HepG2 (cell line): ENCODE data around the gene EFEMP2. TPM values are rescaled to one million over a fixed set of nuclear protein-coding genes. Genes with fewer than 3 reads are reported as not detected.

Experiments used
- AHDC1 ChIP-seq: sonication (generic); formaldehyde crosslinking; IDR thresholded peaks from 2 replicates; pipeline ENCODE4 v1.5.1; 2020; ENCODE audit warnings: mild to moderate bottlenecking, missing genetic modification reagents, borderline replicate concordance
- ATF4 ChIP-seq, 2 experiments: fragments of 450-650 bp in 1 of 2; sonication (generic) in 1 of 2; formaldehyde crosslinking; IDR thresholded peaks; 2 replicates each; pipeline versions ENCODE4 v1.5.0 to v1.8.0; 2020 to 2022; ENCODE audit warnings: mild to moderate bottlenecking in 1 of 2, missing genetic modification reagents in 1 of 2
- GFI1 ChIP-seq: sonication (generic); formaldehyde crosslinking; IDR thresholded peaks from 2 replicates; pipeline ENCODE4 v1.5.0; 2020; ENCODE audit warnings: missing genetic modification reagents, mild to moderate bottlenecking, borderline replicate concordance
- MLLT10 ChIP-seq: sonication (generic); formaldehyde crosslinking; IDR thresholded peaks from 2 replicates; pipeline ENCODE4 v1.4.0; 2020; ENCODE audit warnings: missing genetic modification reagents
- MNT ChIP-seq: fragments of 450-650 bp; IDR thresholded peaks from 2 replicates; pipeline ENCODE4 v1.6.1; 2016
- MTERF4 ChIP-seq: sonication (generic); formaldehyde crosslinking; IDR thresholded peaks from 2 replicates; pipeline ENCODE4 v1.8.0; 2023; ENCODE audit warnings: mild to moderate bottlenecking, missing genetic modification reagents
- PBX2 ChIP-seq: IDR thresholded peaks from 2 replicates; pipeline ENCODE4 v1.6.1; 2016; ENCODE audit warnings: control low read depth
- PHF8 ChIP-seq: sonication (generic); formaldehyde crosslinking; IDR thresholded peaks from 2 replicates; pipeline ENCODE4 v1.5.0; 2020; ENCODE audit warnings: missing genetic modification reagents
- SPEN ChIP-seq: sonication (generic); formaldehyde crosslinking; IDR thresholded peaks from 2 replicates; pipeline ENCODE4 v1.5.1; 2020; ENCODE audit warnings: low read depth, mild to moderate bottlenecking, missing genetic modification reagents
- THAP11 ChIP-seq: IDR thresholded peaks from 2 replicates; pipeline ENCODE4 v1.6.1; 2016; ENCODE audit warnings: missing biosample characterization, missing genetic modification reagents
- ZNF296 ChIP-seq: sonication (generic); formaldehyde crosslinking; conservative IDR thresholded peaks from 2 replicates; pipeline ENCODE4 v1.5.0; 2020; ENCODE audit warnings: mild to moderate bottlenecking, missing genetic modification reagents
- ZNF572 ChIP-seq: sonication (generic); formaldehyde crosslinking; IDR thresholded peaks from 2 replicates; pipeline ENCODE4 v1.5.1; 2020; ENCODE audit warnings: mild to moderate bottlenecking, missing genetic modification reagents
- ZNF724P ChIP-seq: sonication (generic); formaldehyde crosslinking; IDR thresholded peaks from 2 replicates; pipeline ENCODE4 v1.8.0; 2022; ENCODE audit warnings: missing genetic modification reagents, borderline replicate concordance
- ZNF879 ChIP-seq: sonication (generic); formaldehyde crosslinking; IDR thresholded peaks from 2 replicates; pipeline ENCODE4 v1.8.1; 2023; ENCODE audit warnings: missing genetic modification reagents
- ZSCAN20 ChIP-seq: sonication (generic); formaldehyde crosslinking; IDR thresholded peaks from 2 replicates; pipeline ENCODE4 v1.4.0; 2020; ENCODE audit warnings: missing genetic modification reagents, mild to moderate bottlenecking, borderline replicate concordance
- ZSCAN22 ChIP-seq: sonication (generic); formaldehyde crosslinking; IDR thresholded peaks from 2 replicates; pipeline ENCODE4 v1.4.0; 2020; ENCODE audit warnings: mild to moderate bottlenecking, missing genetic modification reagents
- polyA plus RNA-seq, 8 experiments: library from polyadenylated mRNA; depleted of rRNA in 3 of 8; stranded (reverse) in 7 of 8; unstranded in 1 of 8; fragments of >200 nt; fragmentation: Illumina TruSeq in 4 of 8; extraction: Trizol in 4 of 8; gene quantifications; 2 replicates each; pipeline versions ENCODE4 v1.2.1 to v1.2.3, GENCODE V29; 2011 to 2016; ENCODE audit warnings: low read depth in 4 of 8, missing spikeins in 1 of 8, mixed read lengths in 1 of 8; ENCODE audit not compliant: insufficient read depth in 1 of 8
- total RNA-seq, 5 experiments: library from RNA; depleted of rRNA; stranded (reverse); fragments of >200 nt; fragmentation: Illumina TruSeq; extraction: Trizol; gene quantifications; 2 replicates each; pipeline ENCODE4 v1.2.3, GENCODE V29; 2016; ENCODE audit warnings: low read depth in 1 of 5

EFEMP2 gene
- total and polyA plus RNA-seq, 2 of the 13 experiments (the other 11 are each of a cell fraction or from before 2014, with no cell fraction given) = 7.4 to 29.7 TPM

GRCh38 chr11:65900125-65900898 is 27.7 kb upstream of the EFEMP2 start, which contains the start of gene FOSL1 (continued):
- TF ChIP-seq ATF4 (CRISPR knock-in tag; IDR thresholded peaks at IDR 0.05) (peak in 1 of 2 experiments; percentile 26; a peak in 1 of 4 replicates), ZNF296 (CRISPR knock-in tag) (no peak), PHF8 (CRISPR knock-in tag) (no peak; the same call in 1 of the 2 replicates), MTERF4 (no peak), THAP11 (CRISPR knock-in tag) (peak; percentile 69), MNT (no peak), MLLT10 (CRISPR knock-in tag) (no peak), SPEN (peak; percentile 50; the same call in 1 of the 2 replicates), GFI1 (no peak), PBX2 (CRISPR knock-in tag) (no peak), ZNF724P (CRISPR knock-in tag) (0 out of 2 replicates have a peak, but pooled peaks have one; percentile 20), AHDC1 (CRISPR knock-in tag) (no peak), ZNF572 (no peak), ZSCAN22 (CRISPR knock-in tag) (no peak), ZSCAN20 (CRISPR knock-in tag) (0 out of 2 replicates have a peak, but pooled peaks have one; percentile 19), ZNF879 (no peak)
